DOHH2 (cell line): ENCODE measurements around the gene UACA.

Experiments used
- H3F3A ChIP-seq: fragments of 200-600 bp; sonication (generic), shearing (Covaris generic); 2 replicates; pipeline ENCODE4 v1.6.0; 2016; ENCODE audit warnings: antibody characterized with exemption, mild to moderate bottlenecking; ENCODE audit not compliant: control insufficient read depth, insufficient read depth
- H3K27ac ChIP-seq: fragments of 200-600 bp; sonication (generic); 2 replicates; pipeline ENCODE4 v1.5.1; 2014; ENCODE audit warnings: low read depth, mild to moderate bottlenecking, low read length, moderate library complexity
- H3K27me3 ChIP-seq: fragments of 200-600 bp; sonication (generic); 2 replicates; pipeline ENCODE4 v1.6.1; 2014; ENCODE audit warnings: mild to moderate bottlenecking, low read length, mixed read lengths; ENCODE audit not compliant: control insufficient read depth
- H3K36me3 ChIP-seq: fragments of 200-600 bp; sonication (generic); 2 replicates; pipeline ENCODE4 v1.6.1; 2014; ENCODE audit warnings: mild to moderate bottlenecking, low read length, moderate library complexity, mixed read lengths; ENCODE audit not compliant: control insufficient read depth
- H3K4me1 ChIP-seq: fragments of 200-600 bp; sonication (generic); 2 replicates; pipeline ENCODE4 v1.6.1; 2014; ENCODE audit warnings: mild to moderate bottlenecking, low read length, mixed read lengths; ENCODE audit not compliant: control insufficient read depth
- H3K4me2 ChIP-seq: fragments of 200-600 bp; sonication (generic); 2 replicates; pipeline ENCODE4 v1.6.0; 2014; ENCODE audit warnings: mild to moderate bottlenecking, low read length, moderate library complexity
- H3K4me3 ChIP-seq: fragments of 200-600 bp; sonication (generic); 2 replicates; pipeline ENCODE4 v1.5.1; 2014; ENCODE audit warnings: mild to moderate bottlenecking, low read length, mixed read lengths
- H3K79me2 ChIP-seq: fragments of 200-600 bp; sonication (generic); 2 replicates; pipeline ENCODE4 v1.6.1; 2014; ENCODE audit warnings: mild to moderate bottlenecking, low read length, mixed read lengths; ENCODE audit not compliant: control insufficient read depth
- H3K9me2 ChIP-seq: fragments of 200-600 bp; sonication (generic); replicated peaks from 2 replicates; pipeline ENCODE4 v1.6.1; 2014; ENCODE audit warnings: mild to moderate bottlenecking, low read length, mixed read lengths; ENCODE audit not compliant: control insufficient read depth
- H3K9me3 ChIP-seq: fragments of 200-600 bp; sonication (generic); 2 replicates; pipeline ENCODE4 v1.6.1; 2014; ENCODE audit warnings: antibody characterized with exemption, low read length, mixed read lengths; ENCODE audit not compliant: control insufficient read depth, insufficient read depth
- H4K20me1 ChIP-seq: fragments of 200-600 bp; sonication (generic); 2 replicates; pipeline ENCODE4 v1.6.0; 2014; ENCODE audit warnings: low read depth, mild to moderate bottlenecking, antibody characterized with exemption, low read length, moderate library complexity; ENCODE audit not compliant: control insufficient read depth, insufficient read depth
- CTCF ChIP-seq: fragments of 200-600 bp; sonication (generic); IDR thresholded peaks from one replicate; pipeline ENCODE4 v1.5.1; 2014; ENCODE audit warnings: antibody characterized with exemption, mild to moderate bottlenecking, low read depth, low read length; ENCODE audit not compliant: poor library complexity, severe bottlenecking
- EZH2phosphoT487 ChIP-seq: fragments of 200-600 bp; sonication (generic); IDR thresholded peaks from 2 replicates; pipeline ENCODE4 v1.6.1; 2017; ENCODE audit warnings: borderline replicate concordance, mild to moderate bottlenecking, antibody characterized with exemption, low read length, moderate library complexity, mixed read lengths

The UACA gene

DNA sequence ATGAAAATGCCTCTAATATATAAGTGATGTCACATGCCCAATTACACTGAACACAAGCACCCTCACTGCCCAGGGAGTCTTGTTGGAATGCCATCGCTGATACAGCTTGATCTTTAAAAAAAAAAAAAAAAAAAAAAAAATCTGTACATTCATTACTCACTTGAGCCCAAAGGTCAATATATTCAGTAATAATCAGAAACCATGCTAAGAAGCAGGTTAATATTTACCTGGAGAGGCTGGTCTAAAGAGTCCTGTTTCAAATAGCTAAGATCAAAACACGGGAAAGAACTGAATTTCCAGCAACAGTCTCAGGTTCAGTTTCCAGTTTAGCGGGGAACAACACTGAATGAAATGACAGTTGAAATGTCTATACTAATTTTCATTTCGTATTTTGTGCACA, 109.9 kb downstream of the UACA start:
- Histone ChIP-seq H3F3A (no peaks in the 10 kb centered on the region), H3K27me3 (no peaks in the 10 kb centered on the region), H4K20me1 (no peaks in the 10 kb centered on the region), H3K4me1 (no peaks in the 10 kb centered on the region), H3K27ac (no peak overlapping the region), H3K9me3 (no peaks in the 10 kb centered on the region), H3K9me2 (no peaks in the 10 kb centered on the region), H3K4me2 (no peak overlapping the region), H3K36me3 (no peaks in the 10 kb centered on the region), H3K4me3 (no peak overlapping the region), H3K79me2 (no peaks in the 10 kb centered on the region)
- TF ChIP-seq EZH2phosphoT487: no peak
- no peak for TF ChIP-seq CTCF

DNA sequence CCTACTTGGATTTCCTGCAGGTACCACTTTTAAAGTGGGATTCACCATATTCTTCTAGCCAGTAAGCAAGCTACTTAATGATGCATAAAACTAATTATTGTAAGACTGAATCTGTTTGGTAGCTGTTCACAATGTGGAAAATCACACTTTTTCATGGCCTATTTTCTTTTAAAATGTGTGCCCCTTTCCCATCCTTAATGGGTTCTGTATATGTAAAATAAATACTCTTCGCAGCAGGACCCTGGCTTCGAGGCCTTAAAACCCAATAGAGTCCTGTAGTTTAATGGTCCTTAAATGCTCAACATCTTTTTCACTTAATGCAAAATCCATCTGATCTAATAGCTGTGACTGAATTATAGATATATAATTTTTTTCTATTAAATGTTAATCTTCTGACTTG, 111.0 kb downstream of the UACA start:
- TF ChIP-seq CTCF (no peak), EZH2phosphoT487 (no peak)
- Histone ChIP-seq H3K9me2 (no peaks in the 10 kb centered on the region), H3K9me3 (no peaks in the 10 kb centered on the region), H3K27me3 (no peaks in the 10 kb centered on the region), H3K4me2 (no peak overlapping the region), H3K79me2 (no peaks in the 10 kb centered on the region), H3K4me1 (no peaks in the 10 kb centered on the region), H3K4me3 (no peak overlapping the region), H3K27ac (no peak overlapping the region), H3K36me3 (no peaks in the 10 kb centered on the region), H4K20me1 (no peaks in the 10 kb centered on the region), H3F3A (no peaks in the 10 kb centered on the region)

DNA sequence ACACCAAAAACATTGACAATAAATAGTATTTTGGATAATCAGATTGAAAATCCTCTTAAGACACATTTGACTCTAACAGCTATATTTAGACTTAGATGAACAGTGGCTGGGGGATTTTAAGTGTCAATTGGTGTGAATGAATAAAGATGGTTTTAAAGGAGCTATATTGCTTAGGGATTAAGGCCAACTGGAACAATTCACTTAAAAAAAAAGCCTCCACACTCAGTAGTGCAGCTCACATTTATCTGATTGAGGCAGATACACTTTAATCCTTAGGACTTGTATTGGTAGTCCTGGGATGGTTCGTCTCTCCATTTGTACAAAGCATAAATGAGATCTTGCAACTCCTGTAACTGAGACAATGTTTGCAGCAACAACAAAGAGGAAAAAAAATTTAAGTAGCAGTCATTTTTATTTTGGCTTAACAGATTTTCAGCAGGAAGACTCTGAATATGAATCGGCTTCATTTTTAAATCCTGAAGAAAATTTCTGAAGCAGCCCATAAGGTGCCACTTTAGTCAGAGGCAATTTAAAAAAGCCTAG, 112.0 kb downstream of the UACA start:
- H3K36me3 ChIP-seq: no peaks in the 10 kb centered on the region
- no peak overlapping the region for H3K27ac ChIP-seq
- H3K9me3 ChIP-seq: no peaks in the 10 kb centered on the region
- no peaks in the 10 kb centered on the region for H3K79me2 ChIP-seq
- no peaks in the 10 kb centered on the region for H3K27me3 ChIP-seq
- H3K4me1 ChIP-seq: no peaks in the 10 kb centered on the region
- no peaks in the 10 kb centered on the region for H3K9me2 ChIP-seq
- H3F3A ChIP-seq: no peaks in the 10 kb centered on the region
- TF ChIP-seq CTCF (no peak), EZH2phosphoT487 (no peak)
- no peak overlapping the region for H3K4me2 ChIP-seq
- no peak overlapping the region for H3K4me3 ChIP-seq
- H4K20me1 ChIP-seq: no peaks in the 10 kb centered on the region
